ENCODE results near the gene WDFY4. TPM values are rescaled to one million over a fixed set of nuclear protein-coding genes. Genes with fewer than 3 reads are reported as not detected.

The WDFY4 gene
- total and polyA plus RNA-seq, 11 donors = 0.46 to 19.8 (median 1.0) TPM

DNA sequence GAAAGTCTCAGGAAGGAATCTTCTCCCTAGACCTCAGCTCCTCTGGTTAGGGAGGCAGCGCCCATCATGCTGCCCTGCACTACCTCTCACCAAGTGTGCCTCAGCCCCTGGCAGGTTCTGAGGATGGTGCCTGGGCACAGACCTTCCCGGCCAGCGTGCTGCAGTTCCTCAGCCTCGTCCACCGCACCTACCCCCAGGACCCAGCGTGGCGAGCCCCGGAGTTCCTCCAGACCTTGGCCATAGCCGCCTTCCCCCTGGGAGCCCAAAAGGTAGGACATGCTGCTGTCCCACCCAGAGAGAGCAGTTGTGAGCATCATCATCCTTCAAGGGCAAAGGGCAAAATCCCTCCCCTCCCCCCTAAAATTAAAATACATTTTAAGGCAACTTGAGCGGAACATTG, 132.5 kb downstream of the WDFY4 start:
- H3K9me3 ChIP-seq = no peaks in the 10 kb centered on the region
- peaks cover 0 to 9% (median 0%) of the 10 kb centered on the region in 9 donors for H3K36me3 ChIP-seq
- intact Hi-C loops (cut with DNase I) = no loop called here
- ATAC-seq (no peak), DNase-seq (no peak)
- H3K27ac ChIP-seq = no peak overlapping the region
- no peak overlapping the region for H3K4me3 ChIP-seq
- 87 to 98% (median 91%) methylated on average over 10 of the region's 10 CpGs for WGBS, 4 donors
- peaks cover 0 to 17% (median 2%) of the 10 kb centered on the region in 12 donors for H3K4me1 ChIP-seq
- H3K27me3 ChIP-seq = no peaks in the 10 kb centered on the region
- TF ChIP-seq POLR2A (IDR thresholded peaks at IDR 0.05) = no peak

DNA sequence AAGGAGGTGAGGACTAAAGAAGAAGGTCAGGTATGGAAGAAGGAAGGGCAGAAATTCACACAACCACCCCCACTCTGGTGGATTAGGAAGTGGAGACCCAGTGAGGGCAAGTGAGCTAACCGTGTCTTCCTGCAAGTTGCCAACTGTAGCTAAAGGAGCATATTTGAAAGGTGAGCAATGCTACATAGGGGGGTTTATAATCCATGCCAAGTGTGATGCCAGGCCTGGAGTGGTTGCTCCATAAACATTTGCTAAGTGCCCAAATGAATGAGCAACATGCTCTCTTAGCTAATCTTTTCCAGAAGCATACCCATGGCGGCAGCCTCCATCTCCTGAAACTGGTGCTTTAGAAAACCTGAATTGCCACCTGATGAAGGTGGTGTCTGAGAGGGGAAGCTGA, 133.4 kb downstream of the WDFY4 start:
- WGBS, 4 donors = 88 to 100% (median 98%) methylated on average over 2 of the region's 2 CpGs
- Histone ChIP-seq H3K27ac (no peak overlapping the region), H3K4me1 (peaks cover 0 to 12% (median 2%) of the 10 kb centered on the region in 12 donors), H3K9me3 (no peaks in the 10 kb centered on the region), H3K4me3 (no peak overlapping the region), H3K36me3 (peaks cover 0 to 9% (median 0%) of the 10 kb centered on the region in 9 donors), H3K27me3 (no peaks in the 10 kb centered on the region)
- ATAC-seq (no peak), DNase-seq (no peak)
- intact Hi-C loops (cut with DNase I) = no loop called here
- no peak for TF ChIP-seq POLR2A (IDR thresholded peaks at IDR 0.05)
- TF ChIP-seq, protein P1, sequence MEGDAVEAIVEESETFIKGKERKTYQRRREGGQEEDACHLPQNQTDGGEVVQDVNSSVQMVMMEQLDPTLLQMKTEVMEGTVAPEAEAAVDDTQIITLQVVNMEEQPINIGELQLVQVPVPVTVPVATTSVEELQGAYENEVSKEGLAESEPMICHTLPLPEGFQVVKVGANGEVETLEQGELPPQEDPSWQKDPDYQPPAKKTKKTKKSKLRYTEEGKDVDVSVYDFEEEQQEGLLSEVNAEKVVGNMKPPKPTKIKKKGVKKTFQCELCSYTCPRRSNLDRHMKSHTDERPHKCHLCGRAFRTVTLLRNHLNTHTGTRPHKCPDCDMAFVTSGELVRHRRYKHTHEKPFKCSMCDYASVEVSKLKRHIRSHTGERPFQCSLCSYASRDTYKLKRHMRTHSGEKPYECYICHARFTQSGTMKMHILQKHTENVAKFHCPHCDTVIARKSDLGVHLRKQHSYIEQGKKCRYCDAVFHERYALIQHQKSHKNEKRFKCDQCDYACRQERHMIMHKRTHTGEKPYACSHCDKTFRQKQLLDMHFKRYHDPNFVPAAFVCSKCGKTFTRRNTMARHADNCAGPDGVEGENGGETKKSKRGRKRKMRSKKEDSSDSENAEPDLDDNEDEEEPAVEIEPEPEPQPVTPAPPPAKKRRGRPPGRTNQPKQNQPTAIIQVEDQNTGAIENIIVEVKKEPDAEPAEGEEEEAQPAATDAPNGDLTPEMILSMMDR (IDR thresholded peaks at IDR 0.05) = no peak

DNA sequence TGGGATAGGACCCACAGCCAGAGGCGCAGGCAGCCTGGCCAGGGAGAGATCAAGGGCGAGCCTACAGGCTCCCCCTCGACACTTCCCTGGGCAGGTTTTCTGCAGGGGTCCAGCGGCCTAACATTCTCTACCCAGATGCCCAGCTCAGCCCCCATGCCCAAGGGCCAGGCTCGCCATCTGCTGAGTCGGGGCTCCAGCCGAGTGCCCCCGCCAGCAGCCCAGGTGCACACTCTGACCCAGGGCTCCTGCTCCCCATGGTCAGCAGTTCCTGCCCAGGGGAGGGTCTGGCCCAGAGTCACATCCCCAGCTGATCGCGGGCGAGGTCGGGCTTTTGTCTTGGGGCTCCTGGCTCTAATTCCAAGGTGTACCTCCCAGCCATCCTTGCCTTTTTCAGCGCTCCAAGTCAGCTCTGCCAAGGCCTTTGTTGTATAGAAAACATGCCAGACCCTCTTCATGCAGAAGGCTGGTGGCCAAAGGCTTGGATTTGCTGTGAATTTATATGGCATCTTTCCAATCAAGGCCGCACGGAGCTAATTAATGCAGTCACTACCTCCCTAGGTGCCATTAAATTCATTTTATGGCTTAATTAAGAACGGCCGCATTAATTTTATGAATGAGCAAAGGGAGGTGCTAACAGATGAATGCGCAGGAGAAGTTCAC, 134.3 kb downstream of the WDFY4 start:
- Histone ChIP-seq H3K36me3 (peaks cover 0 to 9% (median 0%) of the 10 kb centered on the region in 9 donors), H3K27ac (no peak overlapping the region), H3K9me3 (no peaks in the 10 kb centered on the region), H3K27me3 (no peaks in the 10 kb centered on the region), H3K4me1 (peaks cover 0 to 3% (median 0%) of the 10 kb centered on the region in 12 donors), H3K4me3 (no peak overlapping the region)
- intact Hi-C loops (cut with DNase I) = no loop called here
- DNase-seq (no peak), ATAC-seq (no peak)
- TF ChIP-seq POLR2A (IDR thresholded peaks at IDR 0.05) = no peak
- TF ChIP-seq, protein P1 (IDR thresholded peaks at IDR 0.05) = no peak
- 94 to 97% (median 96%) methylated on average over 18 of the region's 18 CpGs for WGBS, 4 donors

DNA sequence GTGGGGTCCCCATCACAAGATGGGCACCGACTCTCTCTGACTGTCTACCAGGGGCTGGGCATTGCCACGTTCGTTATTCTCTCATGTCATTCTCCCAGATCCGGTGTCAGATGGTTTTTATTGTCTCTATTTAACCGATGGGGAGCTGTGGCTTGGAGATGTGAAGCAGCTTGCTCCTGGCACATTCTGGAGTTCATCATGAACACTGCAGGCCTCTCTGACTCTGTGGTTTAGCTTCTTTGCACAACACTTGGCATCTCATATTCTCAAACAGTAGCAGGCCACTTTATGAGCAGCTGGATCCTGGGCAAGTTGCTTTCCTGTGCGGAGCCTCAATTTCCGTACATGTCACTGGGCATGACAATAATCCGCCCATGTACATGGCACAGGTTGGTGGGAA, 135.1 kb downstream of the WDFY4 start:
- H3K9me3 ChIP-seq = no peaks in the 10 kb centered on the region
- no peaks in the 10 kb centered on the region for H3K27me3 ChIP-seq
- no peak overlapping the region for H3K4me3 ChIP-seq
- no peak overlapping the region for H3K27ac ChIP-seq
- H3K4me1 ChIP-seq = no peaks in the 10 kb centered on the region
- TF ChIP-seq, protein P1 (IDR thresholded peaks at IDR 0.05) = no peak
- no peak for TF ChIP-seq POLR2A (IDR thresholded peaks at IDR 0.05)
- no peak for DNase-seq
- peaks cover 0 to 13% (median 0%) of the 10 kb centered on the region in 9 donors for H3K36me3 ChIP-seq
- ATAC-seq = no peak
- intact Hi-C loops (cut with DNase I) = no loop called here
- 95 to 97% (median 96%) methylated on average over 8 of the region's 8 CpGs for WGBS, 4 donors

DNA sequence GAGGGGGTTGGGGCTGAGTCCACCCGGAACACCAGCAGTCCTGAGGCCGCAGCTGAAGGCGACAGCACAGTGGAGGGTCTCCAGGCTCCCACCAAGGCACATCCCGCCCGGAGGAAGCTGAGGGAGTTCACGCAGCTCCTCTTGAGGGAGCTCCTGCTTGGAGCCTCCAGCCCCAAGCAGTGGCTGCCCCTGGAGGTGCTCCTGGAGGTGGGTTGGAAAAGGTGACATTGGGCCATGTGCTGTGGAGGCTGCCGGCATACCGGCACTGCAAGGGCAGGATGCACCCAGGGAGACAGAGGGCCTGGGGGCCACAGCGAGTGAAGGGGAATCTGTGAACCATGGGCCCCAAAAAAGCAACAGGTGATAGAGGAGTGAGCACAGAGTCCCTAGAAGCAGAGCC, 135.6 kb downstream of the WDFY4 start:
- 95 to 99% (median 98%) methylated on average over 7 to 9 of the region's 9 CpGs for WGBS, 4 donors

More for the DNA sequence above, 135.6 kb downstream of the WDFY4 start:
- Histone ChIP-seq H3K4me1 (no peaks in the 10 kb centered on the region), H3K27me3 (no peaks in the 10 kb centered on the region), H3K9me3 (no peaks in the 10 kb centered on the region), H3K27ac (no peak overlapping the region), H3K4me3 (no peak overlapping the region), H3K36me3 (peaks cover 0 to 14% (median 0%) of the 10 kb centered on the region in 9 donors)
- ATAC-seq = no peak
- no peak for TF ChIP-seq POLR2A (IDR thresholded peaks at IDR 0.05)
- TF ChIP-seq, protein P1 (IDR thresholded peaks at IDR 0.05) = no peak
- intact Hi-C loops (cut with DNase I) = no loop called here
- DNase-seq = no peak
